Activated B cell treated with CpG ODN at 0.5 μM for 24 hours (primary cell): ENCODE results near the gene TUNAR. TPM values are rescaled to one million over a fixed set of nuclear protein-coding genes. Genes with fewer than 3 reads are reported as not detected.

Experiments used
- ATAC-seq: fragments of 200-7000 bp; cut with Tn5 transposase; one replicate; pipeline ENCODE4 v1.10.0; 2021; ENCODE audit warnings: low read depth, mild to moderate bottlenecking, moderate library complexity
- CTCF ChIA-PET: fragments of 350-600 bp; sonication (Branson Sonifier 250); formaldehyde crosslinking; loops from one replicate; lab custom pipeline; 2021; ENCODE audit warnings: antibody characterized with exemption; lab: Charles Lee
- POLR2A ChIA-PET: fragments of 350-600 bp; sonication (Branson Sonifier 250); formaldehyde crosslinking; loops from one replicate; lab custom pipeline; 2021; ENCODE audit warnings: antibody characterized with exemption; lab: Charles Lee
- DNase-seq: peaks from one replicate; pipeline ENCODE4 v3.0.0; 2022
- H3K27ac Mint-ChIP-seq: one replicate; pipeline ENCODE4 v1.8.0; 2020; ENCODE audit warnings: mixed read lengths
- H3K27me3 Mint-ChIP-seq: one replicate; pipeline ENCODE4 v1.8.0; 2021; ENCODE audit warnings: mixed read lengths
- H3K36me3 Mint-ChIP-seq: one replicate; pipeline ENCODE4 v1.8.0; 2021; ENCODE audit warnings: low read depth, mixed read lengths
- H3K4me1 Mint-ChIP-seq: one replicate; pipeline ENCODE4 v1.8.0; 2021; ENCODE audit warnings: mixed read lengths
- H3K4me3 Mint-ChIP-seq: one replicate; pipeline ENCODE4 v1.8.0; 2020; ENCODE audit warnings: mild to moderate bottlenecking, mixed read lengths
- H3K9me3 Mint-ChIP-seq: one replicate; pipeline ENCODE4 v1.8.0; 2020; ENCODE audit warnings: mixed read lengths
- intact Hi-C: fragments of 100-400 bp; cut with micrococcal nuclease; formaldehyde crosslinking; loops from one replicate; pipeline ENCODE4 v1.15.1; 2024
- total RNA-seq: library from RNA; stranded (reverse); gene quantifications from 2 replicates; pipeline ENCODE4 v1.2.3, GENCODE V29; 2022
- TF ChIP-seq, protein P1 (sequence below): fragments of 200-600 bp; IDR thresholded peaks from one replicate; pipeline ENCODE4 v1.8.0; 2022; ENCODE audit warnings: antibody characterized with exemption, mild to moderate bottlenecking

Gene TUNAR
- total RNA-seq, 1 donor from 2014 or later, result 0.40 TPM

DNA sequence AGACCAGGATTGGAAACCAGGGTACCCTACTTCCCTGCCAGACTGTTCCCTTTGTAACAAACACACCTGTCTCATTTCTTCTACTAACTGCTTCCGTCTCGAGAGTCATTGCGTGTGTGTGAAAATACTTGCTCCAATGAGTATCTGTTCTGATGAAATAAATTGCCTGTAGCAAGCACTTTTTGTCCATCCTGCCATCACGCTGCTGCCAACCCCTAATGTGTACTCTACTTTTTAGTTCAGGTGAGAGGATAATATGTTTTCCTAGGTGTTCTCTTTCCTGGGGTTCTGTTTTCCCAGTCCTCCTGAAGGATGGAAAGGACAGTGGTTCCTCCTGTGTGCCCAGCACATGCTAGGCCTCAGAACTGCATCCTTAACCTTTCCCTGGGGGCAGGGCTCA lies 1.0 kb downstream of the TUNAR start:
- Mint-ChIP-seq H3K9me3 (no peaks in the 10 kb centered on the region), H3K27me3 (peaks cover 40% of the 10 kb centered on the region), H3K4me1 (peaks cover 3% of the 10 kb centered on the region), H3K27ac (no peak overlapping the region), H3K36me3 (no peaks in the 10 kb centered on the region), H3K4me3 (peak overlapping the region; percentile 63)
- CTCF ChIA-PET, result no interaction called here
- DNase-seq (no peak), ATAC-seq (no peak)
- POLR2A ChIA-PET, result no interaction called here
- intact Hi-C loops, result no loop called here
- TF ChIP-seq, protein P1, sequence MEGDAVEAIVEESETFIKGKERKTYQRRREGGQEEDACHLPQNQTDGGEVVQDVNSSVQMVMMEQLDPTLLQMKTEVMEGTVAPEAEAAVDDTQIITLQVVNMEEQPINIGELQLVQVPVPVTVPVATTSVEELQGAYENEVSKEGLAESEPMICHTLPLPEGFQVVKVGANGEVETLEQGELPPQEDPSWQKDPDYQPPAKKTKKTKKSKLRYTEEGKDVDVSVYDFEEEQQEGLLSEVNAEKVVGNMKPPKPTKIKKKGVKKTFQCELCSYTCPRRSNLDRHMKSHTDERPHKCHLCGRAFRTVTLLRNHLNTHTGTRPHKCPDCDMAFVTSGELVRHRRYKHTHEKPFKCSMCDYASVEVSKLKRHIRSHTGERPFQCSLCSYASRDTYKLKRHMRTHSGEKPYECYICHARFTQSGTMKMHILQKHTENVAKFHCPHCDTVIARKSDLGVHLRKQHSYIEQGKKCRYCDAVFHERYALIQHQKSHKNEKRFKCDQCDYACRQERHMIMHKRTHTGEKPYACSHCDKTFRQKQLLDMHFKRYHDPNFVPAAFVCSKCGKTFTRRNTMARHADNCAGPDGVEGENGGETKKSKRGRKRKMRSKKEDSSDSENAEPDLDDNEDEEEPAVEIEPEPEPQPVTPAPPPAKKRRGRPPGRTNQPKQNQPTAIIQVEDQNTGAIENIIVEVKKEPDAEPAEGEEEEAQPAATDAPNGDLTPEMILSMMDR, result no peak

DNA sequence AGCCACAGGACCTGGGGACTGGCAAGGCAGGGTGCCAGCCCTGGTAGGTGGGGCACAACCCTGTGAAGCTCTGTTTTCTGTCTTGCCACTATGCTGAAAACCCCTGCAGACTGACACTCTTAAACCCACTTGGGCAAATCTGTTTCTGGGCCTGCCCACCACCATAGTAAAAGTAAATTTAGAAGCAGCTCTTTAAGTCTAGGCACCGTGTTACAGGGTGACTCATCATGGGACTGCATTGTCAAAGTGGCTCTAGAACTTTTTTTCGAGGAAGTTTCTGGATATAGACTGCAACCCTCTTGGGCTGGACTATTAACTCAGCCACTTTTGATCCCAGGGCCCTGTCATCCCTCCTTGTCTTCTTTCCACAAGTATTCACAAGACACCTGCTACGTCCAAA lies 7.7 kb downstream of the TUNAR start:
- H3K36me3 Mint-ChIP-seq, result no peaks in the 10 kb centered on the region
- peaks cover under 1% of the 10 kb centered on the region for H3K4me1 Mint-ChIP-seq
- TF ChIP-seq, protein P1, result no peak
- intact Hi-C loops, result no loop called here
- ChIA-PET POLR2A (no interaction called here), CTCF (no interaction called here)
- no peaks in the 10 kb centered on the region for H3K9me3 Mint-ChIP-seq
- no peak overlapping the region for H3K4me3 Mint-ChIP-seq
- no peak for DNase-seq
- no peak for ATAC-seq
- H3K27me3 Mint-ChIP-seq, result peaks cover 18% of the 10 kb centered on the region
- H3K27ac Mint-ChIP-seq, result no peak overlapping the region

DNA sequence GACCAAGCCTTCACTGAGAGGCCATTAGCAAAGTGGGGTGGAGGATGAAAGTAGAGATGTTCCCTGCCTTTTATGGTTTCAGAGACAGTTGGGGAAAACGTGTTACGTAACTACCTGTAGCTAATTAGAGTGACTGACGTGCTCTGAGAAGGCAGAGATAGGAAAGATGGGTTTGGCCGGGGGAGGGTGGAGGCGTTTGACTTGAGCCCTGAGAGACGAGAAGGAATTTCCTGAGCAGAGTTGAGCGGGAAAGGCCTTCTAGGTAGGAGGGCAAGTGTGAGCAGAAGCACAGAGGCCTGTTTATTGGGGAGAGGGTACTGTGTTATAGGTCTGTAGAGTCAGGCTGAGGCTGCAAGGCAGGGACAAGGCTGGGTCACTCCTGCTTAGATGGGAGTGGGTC lies 8.6 kb downstream of the TUNAR start:
- H3K4me1 Mint-ChIP-seq, result peaks cover 7% of the 10 kb centered on the region
- no peak for DNase-seq
- CTCF ChIA-PET, result no interaction called here
- TF ChIP-seq, protein P1, result no peak
- no peak for ATAC-seq
- H3K27me3 Mint-ChIP-seq, result peaks cover 12% of the 10 kb centered on the region
- no peaks in the 10 kb centered on the region for H3K36me3 Mint-ChIP-seq
- H3K27ac Mint-ChIP-seq, result no peak overlapping the region
- no peaks in the 10 kb centered on the region for H3K9me3 Mint-ChIP-seq
- intact Hi-C loops, result no loop called here
- POLR2A ChIA-PET, result no interaction called here
- no peak overlapping the region for H3K4me3 Mint-ChIP-seq

DNA sequence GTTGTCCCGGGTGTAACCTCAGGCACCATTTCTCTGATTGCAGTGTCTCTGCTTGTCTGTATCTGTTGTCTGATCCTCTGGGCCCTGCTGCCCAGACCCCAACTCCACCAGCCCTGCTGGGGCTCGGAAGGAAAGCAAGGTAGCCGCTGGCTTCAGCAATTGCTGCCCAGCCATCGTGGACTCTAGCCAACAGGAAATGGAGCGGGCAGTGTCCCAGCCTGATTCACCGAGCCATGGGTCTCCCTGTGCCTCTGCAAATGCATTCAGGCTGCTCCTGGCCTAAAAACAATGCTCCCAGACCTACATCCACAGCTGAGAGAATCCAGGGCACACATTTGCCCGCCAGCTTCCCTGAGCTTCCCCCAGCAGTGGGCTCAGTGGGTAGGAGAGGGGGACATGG lies 9.2 kb downstream of the TUNAR start:
- intact Hi-C loops, result no loop called here

DNA sequence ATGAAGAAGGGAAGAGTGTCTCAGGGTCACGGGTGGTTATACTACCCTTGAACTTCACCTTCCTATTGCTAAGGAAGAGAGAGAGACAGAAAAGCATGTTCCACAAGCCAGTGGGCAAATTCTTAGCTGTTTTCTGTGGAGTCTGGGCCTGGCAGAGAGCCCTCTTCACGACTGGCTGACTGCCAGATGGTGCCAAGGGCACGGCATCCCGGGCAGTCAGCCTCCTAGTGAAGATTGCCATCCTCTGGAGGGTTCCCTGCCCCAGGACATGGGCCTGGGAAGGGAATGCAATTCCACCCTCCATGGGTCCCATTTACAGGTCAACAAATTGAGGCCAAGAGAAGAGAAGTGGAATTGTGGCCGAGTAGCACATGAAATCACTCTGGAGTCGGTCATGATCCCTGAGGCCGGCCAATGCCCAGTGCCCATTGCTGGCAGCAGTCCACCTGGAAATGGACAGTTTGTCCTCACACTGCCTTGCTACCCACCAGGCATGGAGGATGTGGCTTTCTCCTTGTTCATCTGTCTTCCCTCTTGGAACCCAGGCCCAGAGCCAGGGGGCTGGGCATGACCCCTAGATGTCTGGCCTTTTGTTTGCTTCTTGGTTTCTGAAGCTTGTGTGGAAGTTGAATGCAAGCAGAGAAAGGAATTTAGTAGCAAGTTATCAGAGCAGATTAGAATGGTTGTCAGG lies 9.9 kb downstream of the TUNAR start:
- no peaks in the 10 kb centered on the region for H3K9me3 Mint-ChIP-seq
- DNase-seq (no peak), ATAC-seq (no peak)
- intact Hi-C loops, result no loop called here
- no peak overlapping the region for H3K27ac Mint-ChIP-seq
- POLR2A ChIA-PET, result no interaction called here
- H3K27me3 Mint-ChIP-seq, result peaks cover 10% of the 10 kb centered on the region
- peaks cover 9% of the 10 kb centered on the region for H3K4me1 Mint-ChIP-seq
- CTCF ChIA-PET, result no interaction called here
- no peaks in the 10 kb centered on the region for H3K36me3 Mint-ChIP-seq
- TF ChIP-seq, protein P1, result no peak
- H3K4me3 Mint-ChIP-seq, result no peak overlapping the region

More for the DNA sequence above, 9.2 kb downstream of the TUNAR start:
- Mint-ChIP-seq H3K4me3 (no peak overlapping the region), H3K4me1 (peaks cover 9% of the 10 kb centered on the region), H3K36me3 (no peaks in the 10 kb centered on the region), H3K9me3 (no peaks in the 10 kb centered on the region), H3K27me3 (peaks cover 10% of the 10 kb centered on the region), H3K27ac (no peak overlapping the region)
- CTCF ChIA-PET, result no interaction called here
- DNase-seq (no peak), ATAC-seq (no peak)
- POLR2A ChIA-PET, result no interaction called here
- TF ChIP-seq, protein P1, result no peak
